Gastrocnemius medialis (tissue), 4 donors: ENCODE measurements around the gene RAB34.

Experiments used
- CTCF ChIP-seq, 5 experiments: fragments of 450-650 bp in 3 of 5; fragments of 200-600 bp in 2 of 5; sonication (generic) in 2 of 5; IDR thresholded peaks in 4 of 5; conservative IDR thresholded peaks in 1 of 5; 1 replicate in 4 of 5; 2 replicates in 1 of 5; pipeline ENCODE4 v1.5.1; 2016 to 2019; ENCODE audit warnings: antibody characterized with exemption in 5 of 5, mild to moderate bottlenecking in 3 of 5, moderate library complexity in 3 of 5
- POLR2A ChIP-seq, 2 donors: fragments of 450-650 bp; IDR thresholded peaks; one replicate each; pipeline ENCODE4 v1.6.1; 2017; ENCODE audit warnings: antibody characterized with exemption in 2 of 2, mild to moderate bottlenecking in 2 of 2, moderate library complexity in 2 of 2

- TF ChIP-seq POLR2A (IDR thresholded peaks at IDR 0.05) (no peak), CTCF (IDR thresholded peaks at IDR 0.05 in 4 of 5, conservative IDR thresholded peaks at IDR 0.05 in 1 of 5) (no peak)
These were observed 5.5 kb downstream of the RAB34 start for GRCh38 chr17:28712032-28712704.
